ENCODE measurements around the gene MEX3C.

Gene MEX3C

GRCh38 chr18:51197661-51198424 is at the start of gene MEX3C:
MEX3C (minus strand) TSS chr18:51197681; CDS start chr18:51197320, 361 bp downstream.
- peak; percentile 100 for DNase-seq

- DNase-seq, result no peak
Measured at GRCh38 chr18:51241226-51241625, 43.7 kb upstream of the MEX3C start.

- DNase-seq, result no peak
Measured at GRCh38 chr18:51236225-51236624, 38.7 kb upstream of the MEX3C start.

GRCh38 chr18:51235009-51235789 is 37.7 kb upstream of the MEX3C start:
- DNase-seq, result no peak

GRCh38 chr18:51234117-51235008 is 36.9 kb upstream of the MEX3C start:
- no peak for DNase-seq

- no peak for DNase-seq
Measured at GRCh38 chr18:51229328-51229727, 31.8 kb upstream of the MEX3C start.

GRCh38 chr18:51227660-51228059 is 30.2 kb upstream of the MEX3C start:
- DNase-seq, result no peak

GRCh38 chr18:51226587-51227350 is 29.3 kb upstream of the MEX3C start:
- DNase-seq, result no peak

GRCh38 chr18:51226068-51226467 is 28.6 kb upstream of the MEX3C start:
- no peak for DNase-seq

- no peak for DNase-seq
Measured at GRCh38 chr18:51212606-51213005, 15.1 kb upstream of the MEX3C start.

- DNase-seq, result no peak
Measured at GRCh38 chr18:51211552-51211951, 14.1 kb upstream of the MEX3C start.

- peak; percentile 75 for DNase-seq
Measured at GRCh38 chr18:51196811-51197660, 445 bp downstream of the MEX3C start.

- peak; percentile 77 for DNase-seq
Measured at GRCh38 chr18:51196118-51196810, 1.2 kb downstream of the MEX3C start.

GRCh38 chr18:51195451-51196117 is 1.9 kb downstream of the MEX3C start:
- peak; percentile 48 for DNase-seq

- DNase-seq, result no peak
Measured at GRCh38 chr18:51195086-51195450, 2.4 kb downstream of the MEX3C start.

- DNase-seq, result no peak
Measured at GRCh38 chr18:51194604-51195003, 2.9 kb downstream of the MEX3C start.

GRCh38 chr18:51193621-51194287 is 3.7 kb downstream of the MEX3C start:
- DNase-seq, result no peak

- no peak for DNase-seq
Measured at GRCh38 chr18:51192696-51193095, 4.8 kb downstream of the MEX3C start.

GRCh38 chr18:51192026-51192425 is 5.5 kb downstream of the MEX3C start:
- no peak for DNase-seq
